ENCODE results near the gene SV2A. TPM values are rescaled to one million over a fixed set of nuclear protein-coding genes. Genes with fewer than 3 reads are reported as not detected.

SV2A gene
- total RNA-seq, 1 donor from 2014 or later, result 12.7 TPM

GRCh38 chr1:149932474-149932873, 14.8 kb upstream of the SV2A start:
- H3K27me3 Mint-ChIP-seq (ENCODE audit: unreplicated experiment), result peaks cover 20% of the 10 kb centered on the region
- H3K27ac Mint-ChIP-seq (ENCODE audit: unreplicated experiment), result no peak overlapping the region
- no peak for DNase-seq (ENCODE audit: low spot score)
- H3K4me1 Mint-ChIP-seq (ENCODE audit: unreplicated experiment), result peaks cover 25% of the 10 kb centered on the region
- H3K4me3 Mint-ChIP-seq (ENCODE audit: unreplicated experiment), result no peak overlapping the region
- no peak for TF ChIP-seq CTCF (IDR thresholded peaks at IDR 0.05; ENCODE audit: unreplicated experiment)
- no peaks in the 10 kb centered on the region for H3K9me3 Mint-ChIP-seq (ENCODE audit: unreplicated experiment)
- H3K36me3 Mint-ChIP-seq (ENCODE audit: low read depth, unreplicated experiment), result peaks cover 30% of the 10 kb centered on the region

- Mint-ChIP-seq H3K4me3 (ENCODE audit: unreplicated experiment) (peak overlapping the region; percentile 7), H3K9me3 (ENCODE audit: unreplicated experiment) (no peaks in the 10 kb centered on the region), H3K27ac (ENCODE audit: unreplicated experiment) (no peak overlapping the region), H3K4me1 (ENCODE audit: unreplicated experiment) (peaks cover 21% of the 10 kb centered on the region), H3K36me3 (ENCODE audit: low read depth, unreplicated experiment) (peaks cover 37% of the 10 kb centered on the region), H3K27me3 (ENCODE audit: unreplicated experiment) (peaks cover 18% of the 10 kb centered on the region)
- no peak for TF ChIP-seq CTCF (IDR thresholded peaks at IDR 0.05; ENCODE audit: unreplicated experiment)
- DNase-seq (ENCODE audit: low spot score), result no peak
Observed at GRCh38 chr1:149931212-149931790, 13.7 kb upstream of the SV2A start.

GRCh38 chr1:149929856-149930255, 12.2 kb upstream of the SV2A start:
- peaks cover 15% of the 10 kb centered on the region for H3K27me3 Mint-ChIP-seq (ENCODE audit: unreplicated experiment)
- no peak overlapping the region for H3K4me3 Mint-ChIP-seq (ENCODE audit: unreplicated experiment)
- no peak for DNase-seq (ENCODE audit: low spot score)
- no peaks in the 10 kb centered on the region for H3K9me3 Mint-ChIP-seq (ENCODE audit: unreplicated experiment)
- H3K27ac Mint-ChIP-seq (ENCODE audit: unreplicated experiment), result no peak overlapping the region
- TF ChIP-seq CTCF (IDR thresholded peaks at IDR 0.05; ENCODE audit: unreplicated experiment), result no peak
- peaks cover 25% of the 10 kb centered on the region for H3K4me1 Mint-ChIP-seq (ENCODE audit: unreplicated experiment)
- H3K36me3 Mint-ChIP-seq (ENCODE audit: low read depth, unreplicated experiment), result peaks cover 49% of the 10 kb centered on the region

GRCh38 chr1:149928401-149928724, 10.7 kb upstream of the SV2A start:
- Mint-ChIP-seq H3K36me3 (ENCODE audit: low read depth, unreplicated experiment) (peaks cover 58% of the 10 kb centered on the region), H3K27me3 (ENCODE audit: unreplicated experiment) (peaks cover 17% of the 10 kb centered on the region), H3K9me3 (ENCODE audit: unreplicated experiment) (no peaks in the 10 kb centered on the region), H3K4me1 (ENCODE audit: unreplicated experiment) (peaks cover 30% of the 10 kb centered on the region), H3K4me3 (ENCODE audit: unreplicated experiment) (peak overlapping the region; percentile 99), H3K27ac (ENCODE audit: unreplicated experiment) (peak overlapping the region; percentile 96)
- TF ChIP-seq CTCF (IDR thresholded peaks at IDR 0.05; ENCODE audit: unreplicated experiment), result no peak
- no peak for DNase-seq (ENCODE audit: low spot score)

GRCh38 chr1:149927563-149928400, 10.1 kb upstream of the SV2A start, which contains the start of gene SF3B4:
TSS of gene SF3B4 (minus strand) at chr1:149927803. CDS start at chr1:149927759, 44 bp downstream.
- Mint-ChIP-seq H3K4me1 (ENCODE audit: unreplicated experiment) (peaks cover 30% of the 10 kb centered on the region), H3K27ac (ENCODE audit: unreplicated experiment) (peak within 1 kb of the TSS; percentile 96), H3K27me3 (ENCODE audit: unreplicated experiment) (peaks cover 17% of the 10 kb centered on the region), H3K36me3 (ENCODE audit: low read depth, unreplicated experiment) (peaks cover 62% of the 10 kb centered on the region), H3K4me3 (ENCODE audit: unreplicated experiment) (peak within 1 kb of the TSS; percentile 99), H3K9me3 (ENCODE audit: unreplicated experiment) (no peaks in the 10 kb centered on the region)
- TF ChIP-seq CTCF (IDR thresholded peaks at IDR 0.05; ENCODE audit: unreplicated experiment), result no peak
- DNase-seq (ENCODE audit: low spot score), result peak; percentile 86

All from endothelial cell (in vitro differentiated cells).